ENCODE data around the gene RBM8A. TPM values are rescaled to one million over a fixed set of nuclear protein-coding genes. Genes with fewer than 3 reads are reported as not detected.

The RBM8A gene
- total and polyA plus RNA-seq, 2 donors (not counting 1 experiment from before 2014, with no cell fraction given), result 137 to 169 TPM

GRCh38 chr1:145937436-145937835 lies 10.2 kb upstream of the RBM8A start:
- intact Hi-C loops (cut with micrococcal nuclease), result no loop called here
- H3K4me1 Mint-ChIP-seq, result peaks cover 10% of the 10 kb centered on the region
- Histone ChIP-seq H3K9ac (ENCODE audit: low read length) (no peak overlapping the region), H4K20me1 (ENCODE audit: control insufficient read depth, insufficient read depth, low read length, poor library complexity, severe bottlenecking) (no peaks in the 10 kb centered on the region), H3K4me2 (replicated peaks; ENCODE audit: low read depth, low read length, poor library complexity, severe bottlenecking) (no peak overlapping the region), H3K4me3 (ENCODE audit: control extremely low read depth in 1 of 5, extremely low read depth in 1 of 5, insufficient read depth in 1 of 5, low read depth in 2 of 5, low read length in 4 of 5) (no peak overlapping the region), H3K27me3 (replicated peaks in 1 of 4; ENCODE audit: control extremely low read depth in 1 of 4, control insufficient read depth in 3 of 4, insufficient read depth in 4 of 4, low read length in 3 of 4) (no peaks in the 10 kb centered on the region), H3K79me2 (ENCODE audit: control insufficient read depth, insufficient read depth, low read length) (no peaks in the 10 kb centered on the region), H3K36me3 (replicated peaks in 1 of 2; ENCODE audit: control extremely low read depth in 1 of 2, control insufficient read depth in 1 of 2, extremely low read depth in 1 of 2, insufficient read depth in 2 of 2, low read length in 1 of 2) (peaks cover 2 to 29% of the 10 kb centered on the region in 2 experiments), H2AFZ (ENCODE audit: insufficient read depth, low read depth, low read length, poor library complexity, severe bottlenecking) (no peak overlapping the region), H3K27ac (ENCODE audit: low read length in 2 of 2) (no peak overlapping the region), H3K4me1 (ENCODE audit: control insufficient read depth in 2 of 2, insufficient read depth in 2 of 2, low read length in 2 of 2) (peaks cover 7 to 11% of the 10 kb centered on the region in 2 donors), H3K9me3 (ENCODE audit: control extremely low read depth in 1 of 3, control insufficient read depth in 2 of 3, insufficient read depth in 1 of 3, low read length in 2 of 3) (no peaks in the 10 kb centered on the region)
- ChIA-PET CTCF (no interaction called here), POLR2A (interaction anchor here (1.1 kb wide), 1 partner anchor 10 kb away, joined by 7 read pairs; the partner anchor contains the start of gene RBM8A)
- DNase-seq (no peak), ATAC-seq (ENCODE audit: low read depth) (no peak)
- no peaks in the 10 kb centered on the region for H3K27me3 Mint-ChIP-seq
- no CpG with 5 or more reads among the region's 1 CpG for WGBS (ENCODE audit: insufficient coverage)
- H3K4me3 Mint-ChIP-seq, result no peak overlapping the region
- no peak overlapping the region for H3K27ac Mint-ChIP-seq
- no peak for TF ChIP-seq EZH2 (IDR thresholded peaks at IDR 0.05; ENCODE audit: borderline replicate concordance, insufficient read depth, low read depth, low read length, poor library complexity, severe bottlenecking)
- no peak for TF ChIP-seq CTCF (IDR thresholded peaks at IDR 0.05)
- H3K9me3 Mint-ChIP-seq (ENCODE audit: insufficient read depth), result no peaks in the 10 kb centered on the region

- CTCF ChIA-PET, result interaction anchor here (0.7 to 1.2 kb wide), 2 partner anchors 18 to 21 kb away, joined by 3 to 4 read pairs; partner anchors contain the start of gene LIX1L
- intact Hi-C loops (cut with micrococcal nuclease), result no loop called here
- no peak overlapping the region for H3K27ac Mint-ChIP-seq
Measured at GRCh38 chr1:145936247-145936646, 9.0 kb upstream of the RBM8A start.

More at GRCh38 chr1:145936247-145936646, 9.0 kb upstream of the RBM8A start:
- Mint-ChIP-seq H3K4me1 (peaks cover 17% of the 10 kb centered on the region), H3K27me3 (no peaks in the 10 kb centered on the region), H3K4me3 (no peak overlapping the region), H3K9me3 (ENCODE audit: insufficient read depth) (no peaks in the 10 kb centered on the region)
- Histone ChIP-seq H3K36me3 (replicated peaks in 1 of 2; ENCODE audit: control extremely low read depth in 1 of 2, control insufficient read depth in 1 of 2, extremely low read depth in 1 of 2, insufficient read depth in 2 of 2, low read length in 1 of 2) (peaks cover 2 to 23% of the 10 kb centered on the region in 2 experiments), H3K4me3 (ENCODE audit: control extremely low read depth in 1 of 5, extremely low read depth in 1 of 5, insufficient read depth in 1 of 5, low read depth in 2 of 5, low read length in 4 of 5) (no peak overlapping the region), H4K20me1 (ENCODE audit: control insufficient read depth, insufficient read depth, low read length, poor library complexity, severe bottlenecking) (no peaks in the 10 kb centered on the region), H3K79me2 (ENCODE audit: control insufficient read depth, insufficient read depth, low read length) (no peaks in the 10 kb centered on the region), H3K27me3 (replicated peaks in 1 of 4; ENCODE audit: control extremely low read depth in 1 of 4, control insufficient read depth in 3 of 4, insufficient read depth in 4 of 4, low read length in 3 of 4) (no peaks in the 10 kb centered on the region), H3K4me2 (replicated peaks; ENCODE audit: low read depth, low read length, poor library complexity, severe bottlenecking) (no peak overlapping the region), H3K9ac (ENCODE audit: low read length) (no peak overlapping the region), H3K4me1 (ENCODE audit: control insufficient read depth in 2 of 2, insufficient read depth in 2 of 2, low read length in 2 of 2) (peaks cover 10 to 18% of the 10 kb centered on the region in 2 donors), H3K27ac (ENCODE audit: low read length in 2 of 2) (no peak overlapping the region), H2AFZ (ENCODE audit: insufficient read depth, low read depth, low read length, poor library complexity, severe bottlenecking) (no peak overlapping the region), H3K9me3 (ENCODE audit: control extremely low read depth in 1 of 3, control insufficient read depth in 2 of 3, insufficient read depth in 1 of 3, low read length in 2 of 3) (no peaks in the 10 kb centered on the region)
- ATAC-seq (ENCODE audit: low read depth), result no peak
- DNase-seq, result no peak
- TF ChIP-seq CTCF (IDR thresholded peaks at IDR 0.05) (no peak), EZH2 (IDR thresholded peaks at IDR 0.05; ENCODE audit: borderline replicate concordance, insufficient read depth, low read depth, low read length, poor library complexity, severe bottlenecking) (no peak)
- 100% methylated on average over 4 of the region's 8 CpGs for WGBS (ENCODE audit: insufficient coverage)
- POLR2A ChIA-PET, result interaction anchor here (0.9 kb wide), 1 partner anchor 9 kb away, joined by 3 read pairs; the partner anchor contains the start of gene RBM8A
